NCI-H446 treated with DMSO at 0.1 percent for 48 hours (cell line): Measurements from ENCODE around the gene NMNAT2.

Source experiments
- DNase-seq: peaks from one replicate; lab custom pipeline; 2025; lab: John Stamatoyannopoulos, UW

The NMNAT2 gene

DNA sequence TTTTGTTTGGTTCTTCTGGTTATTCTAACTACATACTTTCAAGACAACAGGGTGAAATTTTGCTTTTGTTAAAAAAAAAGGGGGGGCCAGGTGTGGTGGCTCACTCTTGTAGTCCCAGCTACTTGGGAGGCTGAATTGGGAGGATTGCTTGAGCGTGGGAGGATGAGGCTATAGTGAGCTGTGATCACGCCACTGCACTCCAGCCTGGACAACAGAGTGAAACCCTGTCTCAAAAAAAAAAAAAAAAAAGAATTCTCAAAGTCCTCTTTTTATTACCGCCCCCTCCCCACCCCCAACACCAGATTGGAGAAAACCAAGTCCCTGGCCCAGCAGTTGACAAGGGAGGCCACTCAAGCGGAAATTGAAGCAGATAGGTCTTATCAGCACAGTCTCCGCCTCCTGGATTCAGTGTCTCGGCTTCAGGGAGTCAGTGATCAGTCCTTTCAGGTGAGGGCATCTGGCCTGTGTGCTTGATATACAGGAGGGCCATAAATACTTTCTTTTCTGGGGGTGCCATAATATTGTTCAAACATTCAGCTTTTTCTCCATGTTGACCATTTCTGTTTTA lies 181.9 kb downstream of the NMNAT2 start:
- no peak for DNase-seq

DNA sequence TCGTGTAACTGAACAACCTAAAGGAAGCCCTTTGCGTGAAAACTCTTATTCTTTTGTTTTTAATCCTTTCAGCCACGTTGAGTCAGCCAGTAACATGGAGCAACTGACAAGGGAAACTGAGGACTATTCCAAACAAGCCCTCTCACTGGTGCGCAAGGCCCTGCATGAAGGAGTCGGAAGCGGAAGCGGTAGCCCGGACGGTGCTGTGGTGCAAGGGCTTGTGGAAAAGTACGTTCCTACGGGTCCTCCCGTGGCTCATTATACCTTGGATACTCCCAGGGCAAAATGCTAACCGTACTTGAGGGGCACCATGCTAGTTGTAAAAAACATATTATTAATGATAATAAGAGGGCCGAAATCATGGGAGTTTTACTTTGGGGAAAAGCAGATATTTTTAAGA lies 182.7 kb downstream of the NMNAT2 start:
- no peak for DNase-seq

DNA sequence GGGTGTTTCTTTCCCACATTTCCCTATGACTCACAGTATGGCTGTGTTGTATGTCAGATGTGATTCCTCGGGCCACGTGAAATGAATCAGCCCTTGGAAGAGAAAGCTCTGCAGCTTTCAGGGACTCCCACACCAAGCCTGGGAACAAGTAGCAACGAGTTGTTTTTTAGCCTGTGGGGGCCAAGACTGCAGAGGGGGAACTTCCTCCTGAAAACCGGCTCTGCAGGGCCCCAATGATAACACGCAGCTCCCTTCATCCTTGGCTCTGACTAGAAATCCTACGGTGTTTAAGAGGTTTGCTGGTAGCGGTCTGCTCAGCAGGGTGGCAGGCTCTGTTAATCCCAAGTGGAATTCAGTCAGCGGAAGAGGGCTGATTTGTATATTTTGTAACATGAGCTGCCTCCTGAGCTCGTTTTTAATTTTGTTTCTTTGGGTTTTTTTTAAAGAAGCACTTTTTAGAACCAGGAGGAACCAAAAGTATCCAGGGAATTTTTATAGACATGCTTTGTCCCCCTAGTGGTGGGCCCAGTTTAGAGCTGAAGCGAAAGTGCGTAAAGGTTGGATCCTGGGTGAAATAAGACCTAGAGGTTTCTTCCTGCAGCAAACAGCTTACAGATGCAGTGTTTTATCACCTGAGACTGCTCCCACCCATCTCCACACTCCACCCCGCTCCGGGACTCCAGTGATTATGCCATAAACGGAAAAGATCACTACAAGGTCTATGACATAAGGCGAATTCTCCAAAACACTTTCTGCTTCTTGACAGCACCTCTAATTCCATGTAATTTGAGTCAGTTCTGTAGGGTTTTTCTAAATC lies 183.3 kb downstream of the NMNAT2 start:
- peak; percentile 64 for DNase-seq

DNA sequence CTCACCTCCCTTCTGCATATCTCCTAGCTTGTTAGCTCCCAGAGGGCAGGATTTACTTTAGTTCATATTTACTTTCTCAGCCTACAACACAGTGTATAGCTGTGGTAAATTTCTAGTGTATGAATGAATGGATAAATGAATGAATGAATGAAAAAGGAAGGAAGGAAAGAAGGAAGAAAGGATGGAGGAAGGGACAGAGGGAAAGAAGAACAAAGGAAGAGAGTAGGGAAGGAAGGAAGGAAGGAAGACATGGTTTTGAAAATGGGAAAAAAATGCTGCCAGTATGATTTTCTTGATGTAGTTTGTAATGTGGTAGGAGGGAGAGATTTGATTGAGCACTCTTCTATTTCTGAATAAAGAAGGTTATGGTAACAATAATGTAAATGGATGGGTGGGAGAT lies 185.1 kb downstream of the NMNAT2 start:
- no peak for DNase-seq

DNA sequence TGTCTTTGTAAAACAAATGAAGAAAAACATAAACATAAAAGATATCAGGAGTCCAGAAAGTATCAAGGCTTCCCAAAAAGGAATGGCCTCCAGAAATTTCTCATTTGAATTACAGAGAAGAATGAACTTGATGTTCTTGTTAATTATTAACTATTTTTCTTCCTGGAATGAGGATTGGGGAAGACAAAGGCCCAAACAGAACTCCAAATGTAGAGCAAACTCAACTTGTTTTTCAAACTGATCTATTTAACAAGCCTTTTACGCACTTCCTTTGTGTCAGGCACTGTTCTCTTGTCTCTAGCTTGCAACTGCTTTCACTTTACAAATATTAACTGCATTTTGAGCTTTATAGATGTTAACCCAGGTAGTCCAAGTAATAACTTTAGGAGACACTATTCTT lies 186.6 kb downstream of the NMNAT2 start:
- DNase-seq, result no peak

DNA sequence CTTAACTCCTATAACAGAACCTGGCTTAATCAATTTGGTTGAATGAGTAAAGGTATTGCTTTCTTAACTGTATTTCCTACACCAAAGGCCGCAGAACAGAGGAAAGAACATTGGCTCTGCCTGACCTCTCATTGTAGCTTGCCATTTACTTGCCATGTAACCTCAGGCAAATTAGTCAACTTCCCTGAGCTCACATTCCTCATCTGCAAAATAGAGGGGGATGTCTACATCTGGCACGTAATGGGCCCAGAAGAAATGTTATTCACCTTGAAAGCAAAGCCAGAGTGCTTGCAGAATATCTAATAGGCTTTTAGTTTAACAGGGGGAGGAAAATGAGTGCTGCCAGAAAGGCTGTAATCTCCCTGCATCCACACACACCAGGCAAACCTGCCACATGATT lies 187.8 kb downstream of the NMNAT2 start:
- DNase-seq, result no peak

DNA sequence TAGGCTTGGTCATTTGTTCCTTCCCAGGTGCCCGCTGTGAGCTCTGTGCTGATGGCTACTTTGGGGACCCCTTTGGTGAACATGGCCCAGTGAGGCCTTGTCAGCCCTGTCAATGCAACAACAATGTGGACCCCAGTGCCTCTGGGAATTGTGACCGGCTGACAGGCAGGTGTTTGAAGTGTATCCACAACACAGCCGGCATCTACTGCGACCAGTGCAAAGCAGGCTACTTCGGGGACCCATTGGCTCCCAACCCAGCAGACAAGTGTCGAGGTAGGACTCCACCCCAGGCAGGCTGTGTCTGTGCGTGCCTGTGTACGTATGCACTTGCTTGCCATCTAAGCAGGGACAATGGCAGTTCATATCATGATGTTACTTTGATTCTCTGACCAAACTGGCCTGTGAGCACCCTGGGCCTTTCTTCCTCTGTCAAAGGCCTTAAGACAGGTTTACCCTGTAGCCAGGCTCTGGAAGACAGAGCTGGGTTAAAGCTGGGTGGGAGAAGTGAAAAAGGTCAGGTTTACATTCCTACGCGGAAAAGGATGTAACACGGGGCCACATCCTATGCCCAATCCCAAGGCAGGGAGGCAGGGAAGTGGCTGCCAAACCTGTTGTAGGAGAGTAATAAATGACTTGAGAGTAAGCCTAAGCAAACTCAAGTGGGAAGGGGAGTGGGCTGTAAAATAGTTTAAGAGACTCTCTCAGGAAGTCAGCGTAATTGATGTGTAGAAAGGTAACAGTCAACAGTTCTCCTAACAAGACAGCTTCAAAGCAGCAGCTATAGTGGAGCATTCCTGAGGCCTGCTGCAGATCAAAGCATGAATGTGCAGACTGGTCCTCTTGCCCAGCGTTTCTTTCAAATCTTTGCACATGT lies 189.6 kb downstream of the NMNAT2 start:
- no peak for DNase-seq

DNA sequence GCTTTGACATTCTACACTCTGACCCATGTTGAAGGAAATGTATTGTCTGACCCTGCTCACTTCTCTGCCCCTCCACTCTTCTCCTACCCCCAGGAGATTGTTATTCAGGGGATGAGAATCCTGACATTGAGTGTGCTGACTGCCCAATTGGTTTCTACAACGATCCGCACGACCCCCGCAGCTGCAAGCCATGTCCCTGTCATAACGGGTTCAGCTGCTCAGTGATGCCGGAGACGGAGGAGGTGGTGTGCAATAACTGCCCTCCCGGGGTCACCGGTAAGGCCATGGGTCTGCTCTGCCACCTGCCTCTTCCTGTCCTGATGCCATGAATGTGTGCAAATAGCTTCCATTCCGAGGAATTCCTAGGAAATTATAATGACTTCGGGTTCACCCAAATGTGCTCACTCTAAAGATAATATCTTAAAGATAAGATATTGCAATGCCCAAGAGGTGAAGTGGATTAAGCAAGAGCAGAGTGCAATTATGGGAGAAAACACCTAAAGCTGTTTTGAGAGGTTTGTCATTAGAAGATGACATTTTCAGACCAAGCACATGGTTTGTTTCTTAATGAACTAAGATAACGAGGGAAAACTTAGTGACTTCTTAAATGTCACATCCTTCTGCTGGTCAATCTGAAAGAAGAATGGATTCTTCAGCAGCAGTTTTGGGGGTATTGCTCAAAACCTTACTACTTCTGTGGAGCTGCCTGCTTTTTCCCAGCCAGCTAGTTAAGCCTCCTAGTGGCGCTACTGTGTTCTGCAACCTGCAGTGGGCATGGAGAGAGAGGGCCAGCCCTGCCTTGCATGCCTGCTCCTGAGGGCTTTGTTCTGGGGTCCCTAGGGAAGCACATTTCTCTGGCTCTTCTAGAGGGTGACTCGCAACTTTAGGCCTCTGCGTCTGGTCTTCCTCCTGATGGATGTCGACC lies 190.5 kb downstream of the NMNAT2 start:
- DNase-seq, result peak; percentile 25

DNA sequence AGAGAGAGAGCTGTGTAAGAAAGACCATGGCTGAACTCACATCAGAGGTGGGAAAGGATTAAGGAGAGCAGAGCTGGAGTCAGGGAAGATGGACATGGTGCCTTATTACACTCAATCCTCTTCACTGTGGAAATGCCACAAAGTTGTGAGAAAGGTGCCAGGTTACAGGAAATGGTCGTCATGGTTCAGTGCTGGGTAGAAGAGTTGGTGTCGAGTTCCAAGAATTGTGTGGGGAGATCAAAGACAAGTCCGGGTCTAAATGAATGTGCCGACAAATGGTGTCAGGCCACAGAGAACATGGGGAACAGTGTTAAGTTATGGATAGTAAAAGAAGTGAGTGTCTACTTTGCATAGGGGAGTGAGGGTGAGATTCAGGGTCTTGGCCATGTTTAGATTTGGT lies 191.2 kb downstream of the NMNAT2 start:
- no peak for DNase-seq

DNA sequence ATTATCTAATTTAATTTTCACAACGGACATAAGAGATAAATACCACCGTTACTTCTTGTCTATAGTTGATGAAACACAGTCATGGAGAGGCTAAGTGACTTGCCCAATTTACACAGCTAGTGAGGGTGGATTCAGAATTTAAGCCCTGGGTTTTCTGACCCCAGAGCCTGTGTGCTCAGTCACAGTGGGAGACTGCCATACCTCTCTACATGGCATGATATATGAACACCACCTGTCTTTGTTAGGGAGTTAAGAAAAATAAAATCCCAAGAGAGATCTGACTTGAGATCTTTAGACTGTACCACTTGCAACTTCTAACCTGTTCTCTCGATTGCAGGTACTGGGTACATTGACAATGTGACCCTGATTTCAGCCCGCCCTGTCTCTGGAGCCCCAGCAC lies 191.8 kb downstream of the NMNAT2 start:
- no peak for DNase-seq

DNA sequence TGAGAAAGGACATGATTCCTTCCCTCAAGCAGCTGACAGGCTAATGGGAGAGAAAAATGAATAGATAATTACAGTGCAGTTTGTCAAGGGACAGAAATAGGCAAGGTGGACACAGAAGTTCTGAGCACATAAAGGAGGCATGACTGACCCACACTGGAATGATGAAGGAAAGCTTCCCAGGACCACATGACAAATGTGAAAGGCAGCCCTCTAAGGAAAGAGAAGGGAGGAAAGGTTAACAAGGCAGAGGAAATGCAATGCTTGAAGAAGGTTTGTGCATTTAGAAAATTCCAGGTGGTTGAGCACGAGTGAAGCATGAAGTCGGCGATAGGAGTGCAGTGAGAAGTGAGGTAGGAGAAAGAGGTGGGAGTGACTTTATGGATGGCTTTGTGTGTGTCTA lies 194.7 kb downstream of the NMNAT2 start:
- no peak for DNase-seq

DNA sequence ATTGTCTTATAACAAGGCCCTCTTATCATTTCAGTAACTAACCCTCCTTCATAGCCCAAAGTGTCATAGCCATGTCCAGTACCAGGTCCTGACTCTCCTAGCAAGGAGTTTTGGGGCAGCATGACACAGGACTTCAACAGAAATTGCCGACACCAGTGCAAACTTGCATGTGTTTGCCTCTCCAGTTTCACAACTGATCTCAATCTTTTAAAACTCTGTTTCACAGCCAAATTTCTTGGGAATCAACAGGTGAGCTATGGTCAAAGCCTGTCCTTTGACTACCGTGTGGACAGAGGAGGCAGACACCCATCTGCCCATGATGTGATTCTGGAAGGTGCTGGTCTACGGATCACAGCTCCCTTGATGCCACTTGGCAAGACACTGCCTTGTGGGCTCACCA lies 195.3 kb downstream of the NMNAT2 start:
- DNase-seq, result no peak

DNA sequence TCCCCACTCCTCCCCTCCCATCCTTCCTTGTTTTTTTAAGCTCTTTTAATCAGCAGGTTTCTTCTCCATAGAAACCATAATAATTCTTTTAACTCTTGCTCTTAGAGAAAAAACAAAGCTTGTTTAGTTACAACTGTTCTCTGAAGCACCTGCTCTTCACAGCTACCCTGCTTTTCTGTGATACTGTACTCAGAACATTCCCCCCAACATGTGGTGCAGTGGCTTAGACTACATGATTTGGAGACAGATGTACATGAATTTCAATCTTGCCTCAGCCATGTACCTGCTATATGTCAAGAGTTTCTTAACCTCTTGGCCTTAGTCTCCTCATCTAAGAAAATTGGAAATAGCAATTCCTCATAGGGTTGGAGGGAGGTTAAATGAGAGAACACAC lies 198.6 kb downstream of the NMNAT2 start:
- DNase-seq, result no peak

DNA sequence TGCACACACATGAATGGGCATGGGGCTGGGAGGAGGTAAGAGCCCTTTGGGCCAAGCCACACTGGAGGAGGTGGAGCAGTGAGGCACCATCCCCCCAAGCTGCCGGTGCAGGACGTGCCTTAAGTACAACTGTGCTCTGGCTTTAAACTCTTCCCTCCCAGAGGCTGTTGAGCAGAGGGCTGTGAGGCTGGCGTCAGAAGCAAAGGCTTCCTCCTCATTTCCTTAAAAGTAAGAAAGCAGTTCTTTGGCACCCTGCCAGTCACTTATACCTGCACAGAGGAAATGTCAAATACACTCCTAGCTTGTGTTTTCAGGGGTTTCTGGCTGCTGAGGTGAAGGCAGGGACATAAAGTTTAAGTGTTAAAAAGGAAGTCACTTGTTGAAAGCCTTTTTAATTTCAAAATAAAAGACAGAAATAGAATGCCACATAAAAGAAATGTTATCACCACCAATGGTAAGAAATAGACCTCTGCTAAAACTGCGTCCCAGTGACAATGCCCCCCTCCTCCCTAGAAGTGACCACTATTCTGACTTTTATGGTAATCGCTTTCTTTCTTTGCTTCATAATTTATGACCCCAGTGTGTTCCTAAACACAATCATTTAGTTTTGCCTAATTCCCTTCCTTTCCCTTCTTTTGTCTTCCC lies 199.1 kb downstream of the NMNAT2 start:
- no peak for DNase-seq

DNA sequence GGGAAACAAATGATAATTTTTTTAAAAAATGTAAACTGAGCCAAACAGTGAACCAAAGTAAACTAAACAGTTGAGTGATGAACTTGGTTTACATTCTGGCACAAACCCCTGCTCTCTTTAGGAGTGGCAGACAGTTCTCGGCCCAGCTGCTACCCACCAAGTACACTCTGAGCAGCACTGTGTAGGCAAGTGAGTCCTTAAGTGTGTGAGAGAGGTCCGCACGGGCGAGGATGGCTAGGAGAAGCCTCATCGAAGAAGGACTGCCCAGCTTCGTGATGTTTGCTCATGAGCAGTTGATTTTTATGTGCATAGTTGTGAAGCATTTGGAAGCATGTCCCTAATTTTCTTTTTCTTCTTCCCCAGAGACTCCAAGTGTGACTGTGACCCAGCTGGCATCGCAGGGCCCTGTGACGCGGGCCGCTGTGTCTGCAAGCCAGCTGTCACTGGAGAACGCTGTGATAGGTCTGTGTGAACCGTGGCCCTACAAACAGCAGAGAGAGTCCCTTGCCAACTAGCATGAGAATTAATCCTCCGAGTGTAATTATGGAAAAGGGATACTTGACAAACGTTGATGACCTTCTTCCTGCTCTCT lies 200.1 kb downstream of the NMNAT2 start:
- peak; percentile 66 for DNase-seq

DNA sequence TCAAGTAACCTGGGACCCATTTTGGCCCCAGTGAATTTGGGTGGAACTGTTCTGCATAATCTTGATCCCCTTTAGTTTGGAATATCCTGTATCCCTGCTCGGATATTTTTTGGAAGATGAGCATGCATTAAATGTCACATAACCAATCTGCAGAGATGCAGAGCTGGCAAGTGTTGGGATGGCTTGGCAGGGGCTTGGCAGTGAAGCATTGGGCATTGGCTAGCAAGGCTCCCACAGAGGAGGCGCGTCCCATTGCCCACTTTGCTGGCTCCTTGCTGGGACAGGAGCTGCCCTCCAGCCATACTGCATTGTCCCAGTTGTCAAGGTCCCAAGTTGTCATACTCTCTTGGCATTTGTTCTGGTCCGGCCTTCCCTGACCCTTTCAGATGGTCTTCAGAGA lies 202.2 kb downstream of the NMNAT2 start:
- DNase-seq, result no peak

DNA sequence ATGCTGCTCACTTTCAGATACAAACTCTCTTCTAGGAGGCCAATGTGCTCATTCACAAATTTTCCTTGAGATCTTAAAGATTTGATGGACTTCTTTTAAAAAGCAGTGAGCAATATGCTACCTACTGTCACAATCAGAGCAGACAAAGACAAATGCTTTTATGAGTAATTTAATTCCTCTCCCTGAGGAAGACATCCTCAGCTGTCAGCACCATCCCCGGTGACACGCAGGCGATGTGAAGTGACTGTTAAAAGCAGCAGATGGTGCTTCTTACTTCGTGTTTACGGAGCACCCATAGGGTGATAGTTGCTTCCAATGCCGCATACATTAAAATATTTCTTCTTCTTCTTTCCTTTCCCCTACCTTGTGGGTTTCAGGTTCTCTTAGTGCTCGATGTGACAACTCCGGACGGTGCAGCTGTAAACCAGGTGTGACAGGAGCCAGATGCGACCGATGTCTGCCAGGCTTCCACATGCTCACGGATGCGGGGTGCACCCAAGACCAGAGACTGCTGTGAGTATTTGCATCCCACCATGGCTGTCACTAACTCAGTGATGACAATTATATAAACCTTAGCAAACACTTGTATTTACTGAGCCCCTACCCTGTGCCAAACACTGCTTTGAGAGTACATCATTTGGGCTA lies 203.0 kb downstream of the NMNAT2 start:
- DNase-seq, result no peak

DNA sequence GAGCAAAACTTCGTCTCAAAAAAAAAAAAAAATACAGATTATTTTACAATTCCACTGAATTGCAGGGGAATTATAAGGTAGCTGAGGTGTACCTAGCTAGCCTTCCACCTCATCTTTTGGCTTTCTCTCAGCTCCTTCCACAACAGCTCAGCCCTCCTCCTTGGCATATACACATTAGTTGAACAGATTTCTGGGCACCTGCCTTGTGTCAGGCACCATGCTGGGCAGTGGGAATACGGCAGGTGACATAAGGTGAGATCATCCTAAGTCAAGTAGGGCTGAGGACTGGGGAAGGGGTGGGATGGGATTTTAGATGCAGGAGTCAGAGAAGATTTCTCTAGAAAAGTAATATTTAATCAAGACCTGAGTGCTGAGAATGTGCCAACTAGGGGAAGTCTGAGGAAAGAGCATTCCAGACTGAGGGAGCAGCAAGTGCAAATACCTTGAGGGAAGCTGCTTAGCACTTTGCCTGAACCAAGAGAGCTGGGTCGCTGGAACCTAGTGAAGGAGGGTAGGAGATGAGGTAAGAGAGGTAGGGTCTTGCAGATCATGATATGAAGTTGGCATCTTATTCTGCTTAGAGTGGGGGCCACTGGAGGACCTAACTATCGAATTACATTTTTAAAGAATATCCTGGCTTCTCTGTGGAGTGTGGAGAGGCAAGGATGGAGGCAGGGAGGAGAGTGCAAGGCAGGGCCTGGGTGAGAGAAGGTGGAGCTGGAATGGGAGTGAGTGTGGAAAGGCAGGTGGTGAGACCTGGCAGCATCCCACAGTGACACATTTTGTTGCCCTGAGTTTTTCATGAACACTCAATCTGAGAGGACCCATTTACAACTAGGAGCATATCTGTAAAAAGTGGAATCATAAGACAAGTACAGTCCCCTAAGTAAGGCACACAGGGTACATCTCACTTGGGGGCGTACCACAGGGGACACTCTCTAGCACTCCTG lies 203.9 kb downstream of the NMNAT2 start:
- DNase-seq, result no peak

DNA sequence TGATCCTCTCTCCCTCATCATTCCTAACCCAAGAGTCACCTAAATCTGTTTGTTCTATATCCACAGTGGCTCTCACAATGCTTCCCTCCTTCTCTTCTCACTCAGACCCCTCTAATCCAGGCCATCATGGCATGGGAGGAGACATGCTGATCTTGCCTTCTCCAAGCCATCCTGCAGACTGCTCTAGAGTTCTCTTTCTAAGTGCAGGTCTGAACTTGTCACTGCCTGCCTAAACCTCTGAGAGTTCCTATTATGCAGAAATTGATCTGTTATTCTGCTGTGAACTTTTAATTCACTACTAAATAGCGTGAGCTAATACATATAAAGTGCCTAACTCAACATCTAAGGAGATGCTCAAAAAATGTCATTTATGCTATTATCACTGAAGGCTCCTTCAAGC lies 205.3 kb downstream of the NMNAT2 start:
- DNase-seq, result no peak
